HG02885 (cell line): ENCODE results near the gene PAQR4.
"Not testable (repeated sequence)": the region's sequence is repeated elsewhere in the genome, so short reads cannot be mapped to it uniquely, and the experiment has no call there.

ENCODE experiments used
- ATAC-seq: cut with Tn5 transposase; IDR thresholded peaks from one replicate; pipeline ENCODE4 v1.9.1; 2021; ENCODE audit warnings: mild to moderate bottlenecking; ENCODE audit not compliant: unreplicated experiment, poor library complexity

The PAQR4 gene

GRCh38 chr16:2942045-2942444 lies 27.1 kb upstream of the PAQR4 start:
- no peak for ATAC-seq

GRCh38 chr16:2943716-2944115 lies 25.4 kb upstream of the PAQR4 start:
- not testable (repeated sequence) for ATAC-seq

- no peak for ATAC-seq
These were observed 22.5 kb upstream of the PAQR4 start for GRCh38 chr16:2946649-2947048.

GRCh38 chr16:2948807-2949704 lies 20.1 kb upstream of the PAQR4 start:
- ATAC-seq, result no peak

GRCh38 chr16:2949705-2950352 lies 19.3 kb upstream of the PAQR4 start:
- ATAC-seq, result no peak

- no peak for ATAC-seq
These were observed 18.8 kb upstream of the PAQR4 start for GRCh38 chr16:2950353-2950724.

GRCh38 chr16:2950773-2951172 lies 18.4 kb upstream of the PAQR4 start:
- no peak for ATAC-seq

GRCh38 chr16:2952679-2953078 lies 16.5 kb upstream of the PAQR4 start:
- no peak for ATAC-seq

- ATAC-seq, result no peak
These were observed 15.2 kb upstream of the PAQR4 start for GRCh38 chr16:2953706-2954627.

GRCh38 chr16:2954656-2955381 lies 14.3 kb upstream of the PAQR4 start:
- ATAC-seq, result no peak

GRCh38 chr16:2955438-2955778 lies 13.7 kb upstream of the PAQR4 start:
- ATAC-seq, result no peak

GRCh38 chr16:2955779-2956578 lies 13.2 kb upstream of the PAQR4 start:
- ATAC-seq, result no peak

GRCh38 chr16:2956579-2956956 lies 12.6 kb upstream of the PAQR4 start:
- no peak for ATAC-seq

- no peak for ATAC-seq
These were observed 9.9 kb upstream of the PAQR4 start for GRCh38 chr16:2959206-2959605.

GRCh38 chr16:2960183-2961010 lies 8.8 kb upstream of the PAQR4 start:
- ATAC-seq, result no peak

- ATAC-seq, result no peak
These were observed 6.6 kb upstream of the PAQR4 start for GRCh38 chr16:2962334-2963073.

- no peak for ATAC-seq
These were observed 6.0 kb upstream of the PAQR4 start for GRCh38 chr16:2963074-2963722.
